HG03457 (cell line): ENCODE data around the gene TMEFF2.

Experiments used
- ATAC-seq: cut with Tn5 transposase; IDR thresholded peaks from one replicate; pipeline ENCODE4 v1.9.1; 2021; ENCODE audit warnings: moderate number of reproducible peaks; ENCODE audit not compliant: unreplicated experiment

Gene TMEFF2

GRCh38 chr2:191910518-191910917 is 284.2 kb downstream of the TMEFF2 start:
- ATAC-seq = no peak

DNA sequence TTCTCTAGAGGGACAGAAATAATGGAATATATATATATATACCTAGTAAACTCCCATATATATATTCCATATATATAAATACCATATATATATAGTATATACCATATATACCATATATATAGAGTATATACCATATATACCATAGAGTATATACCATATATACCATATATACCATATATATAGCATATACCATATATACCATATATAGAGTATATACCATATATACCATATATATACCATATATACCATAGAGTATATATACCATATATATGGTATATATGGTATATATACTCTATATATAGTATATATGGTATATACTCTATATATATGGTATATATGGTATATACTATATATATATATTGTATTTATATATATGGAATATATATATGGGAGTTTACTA is 285.9 kb downstream of the TMEFF2 start:
- no peak for ATAC-seq

- ATAC-seq = no peak
Measured at GRCh38 chr2:191907545-191907944, 287.2 kb downstream of the TMEFF2 start.

GRCh38 chr2:191907091-191907490 is 287.6 kb downstream of the TMEFF2 start:
- no peak for ATAC-seq

GRCh38 chr2:191905336-191905735 is 289.4 kb downstream of the TMEFF2 start:
- no peak for ATAC-seq

GRCh38 chr2:191901031-191901430 is 293.7 kb downstream of the TMEFF2 start:
- ATAC-seq = no peak

- no peak for ATAC-seq
Measured at GRCh38 chr2:191899410-191899809, 295.3 kb downstream of the TMEFF2 start.
